CD14-positive monocyte (primary cell): ENCODE results near the gene SPANXB1. TPM values are rescaled to one million over a fixed set of nuclear protein-coding genes. Genes with fewer than 3 reads are reported as not detected.
"Not testable (repeated sequence)": the region's sequence is repeated elsewhere in the genome, so short reads cannot be mapped to it uniquely, and the experiment has no call there.

Experiments used
- DNase-seq, 3 donors: peaks; one replicate each; pipeline ENCODE4 v3.0.0-alpha.2; 2011 to 2022
- H2AFZ ChIP-seq: 2 replicates; pipeline ENCODE4 v1.6.0; 2012; ENCODE audit warnings: mild to moderate bottlenecking, low read depth, low read length, inconsistent platforms; ENCODE audit not compliant: insufficient read depth, poor library complexity, severe bottlenecking
- H3K27ac ChIP-seq, 2 donors: 1 replicate in 1 of 2; 2 replicates in 1 of 2; pipeline ENCODE4 v1.5.1; 2012 to 2013; ENCODE audit warnings: low read length in 2 of 2, control low read depth in 1 of 2, inconsistent platforms in 1 of 2, low read depth in 1 of 2, mild to moderate bottlenecking in 1 of 2
- H3K27me3 ChIP-seq, 2 donors: one replicate each; pipeline versions ENCODE4 v1.6.0 to v1.6.1; 2011 to 2013; ENCODE audit warnings: low read length in 2 of 2; ENCODE audit not compliant: control insufficient read depth in 2 of 2, insufficient read depth in 2 of 2
- H3K36me3 ChIP-seq, 2 donors: replicated peaks in 1 of 2; 1 replicate in 1 of 2; 2 replicates in 1 of 2; pipeline versions ENCODE4 v1.5.1 to v1.6.1; 2012 to 2013; ENCODE audit warnings: low read length in 2 of 2, control low read depth in 1 of 2, inconsistent platforms in 1 of 2, mild to moderate bottlenecking in 1 of 2; ENCODE audit not compliant: insufficient read depth in 2 of 2, control insufficient read depth in 1 of 2
- H3K4me1 ChIP-seq, 2 donors: 1 replicate in 1 of 2; 2 replicates in 1 of 2; pipeline versions ENCODE4 v1.5.1 to v1.6.1; 2012 to 2013; ENCODE audit warnings: low read length in 2 of 2, control low read depth in 1 of 2, inconsistent platforms in 1 of 2, mild to moderate bottlenecking in 1 of 2, moderate library complexity in 1 of 2; ENCODE audit not compliant: insufficient read depth in 2 of 2, control insufficient read depth in 1 of 2
- H3K4me2 ChIP-seq: replicated peaks from 2 replicates; pipeline ENCODE3; 2012; ENCODE audit warnings: low read length, moderate library complexity, mild to moderate bottlenecking; ENCODE audit not compliant: poor library complexity, severe bottlenecking; ENCODE audit errors: extremely low read depth
- H3K4me3 ChIP-seq, 3 experiments: fragments of 200-600 bp in 1 of 3; sonication (generic) in 1 of 3; replicated peaks in 1 of 3; 1 replicate in 2 of 3; 2 replicates in 1 of 3; pipeline ENCODE4 v1.5.1; 2011 to 2013; ENCODE audit warnings: low read length in 3 of 3, mild to moderate bottlenecking in 3 of 3, control low read depth in 2 of 3, low read depth in 2 of 3, inconsistent platforms in 1 of 3, moderate library complexity in 1 of 3
- H3K79me2 ChIP-seq: 2 replicates; pipeline ENCODE4 v1.6.0; 2012; ENCODE audit warnings: mild to moderate bottlenecking, control low read depth, inconsistent platforms, low read length, moderate library complexity; ENCODE audit not compliant: insufficient read depth
- H3K9ac ChIP-seq: 2 replicates; pipeline ENCODE4 v1.6.0; 2017; ENCODE audit warnings: low read length, mild to moderate bottlenecking; ENCODE audit not compliant: insufficient read depth, poor library complexity, severe bottlenecking
- H3K9me3 ChIP-seq, 2 donors: replicated peaks in 1 of 2; 1 replicate in 1 of 2; 2 replicates in 1 of 2; pipeline versions ENCODE4 v1.5.1 to v1.6.1; 2012 to 2013; ENCODE audit warnings: low read length in 2 of 2, control low read depth in 1 of 2; ENCODE audit not compliant: control insufficient read depth in 1 of 2, insufficient read depth in 1 of 2
- H4K20me1 ChIP-seq: 2 replicates; pipeline ENCODE4 v1.6.0; 2012; ENCODE audit warnings: mild to moderate bottlenecking, low read length, control low read depth, moderate library complexity; ENCODE audit not compliant: insufficient read depth
- H3K27ac Mint-ChIP-seq, 7 donors: one replicate each; pipeline ENCODE4 v1.8.0; 2020; ENCODE audit warnings: mild to moderate bottlenecking in 7 of 7, mixed read lengths in 7 of 7, moderate library complexity in 6 of 7, inconsistent platforms in 2 of 7
- H3K27me3 Mint-ChIP-seq, 3 donors: one replicate each; pipeline ENCODE4 v1.8.0; 2021 to 2022; ENCODE audit warnings: low read depth in 3 of 3, mild to moderate bottlenecking in 3 of 3, mixed read lengths in 3 of 3, moderate library complexity in 3 of 3, inconsistent platforms in 1 of 3
- H3K36me3 Mint-ChIP-seq, 2 donors: one replicate each; pipeline ENCODE4 v1.8.0; 2020; ENCODE audit warnings: mixed read lengths in 2 of 2, inconsistent platforms in 1 of 2, mild to moderate bottlenecking in 1 of 2
- H3K4me1 Mint-ChIP-seq: one replicate; pipeline ENCODE4 v1.8.0; 2020; ENCODE audit warnings: mild to moderate bottlenecking, mixed read lengths
- H3K4me3 Mint-ChIP-seq, 2 donors: one replicate each; pipeline ENCODE4 v1.8.0; 2020; ENCODE audit warnings: mild to moderate bottlenecking in 2 of 2, mixed read lengths in 2 of 2, moderate library complexity in 1 of 2
- H3K9me3 Mint-ChIP-seq, 7 donors: one replicate each; pipeline ENCODE4 v1.8.0; 2020 to 2022; ENCODE audit warnings: mixed read lengths in 7 of 7, mild to moderate bottlenecking in 6 of 7, moderate library complexity in 6 of 7, inconsistent platforms in 2 of 7
- WGBS: methylation state at CpG from one replicate; pipeline ENCODE4 v1.1.5; 2013; ENCODE audit warnings: missing lambda C conversion rate; ENCODE audit not compliant: insufficient coverage; 5-methylcytosine and 5-hydroxymethylcytosine counted together
- intact Hi-C, 2 donors: fragments of 100-400 bp; cut with micrococcal nuclease; formaldehyde crosslinking; loops; one replicate each; pipeline versions ENCODE4 v1.15.0 to v1.15.1; 2023
- polyA plus RNA-seq, 3 donors: library from polyadenylated mRNA; depleted of rRNA in 1 of 3; unstranded in 2 of 3; stranded (reverse) in 1 of 3; fragments of 300-500 nt in 2 of 3; fragments of >200 nt in 1 of 3; fragmentation: Illumina TruSeq in 2 of 3; gene quantifications; 1 replicate in 2 of 3; 2 replicates in 1 of 3; pipeline ENCODE4 v1.2.3, GENCODE V29; 2012 to 2021
- TF ChIP-seq, protein P1 (sequence below): fragments of 200-600 bp; IDR thresholded peaks from one replicate; pipeline ENCODE4 v1.8.0; 2022; ENCODE audit warnings: antibody characterized with exemption, mild to moderate bottlenecking

The SPANXB1 gene
- polyA plus RNA-seq, 3 donors: not detected

DNA sequence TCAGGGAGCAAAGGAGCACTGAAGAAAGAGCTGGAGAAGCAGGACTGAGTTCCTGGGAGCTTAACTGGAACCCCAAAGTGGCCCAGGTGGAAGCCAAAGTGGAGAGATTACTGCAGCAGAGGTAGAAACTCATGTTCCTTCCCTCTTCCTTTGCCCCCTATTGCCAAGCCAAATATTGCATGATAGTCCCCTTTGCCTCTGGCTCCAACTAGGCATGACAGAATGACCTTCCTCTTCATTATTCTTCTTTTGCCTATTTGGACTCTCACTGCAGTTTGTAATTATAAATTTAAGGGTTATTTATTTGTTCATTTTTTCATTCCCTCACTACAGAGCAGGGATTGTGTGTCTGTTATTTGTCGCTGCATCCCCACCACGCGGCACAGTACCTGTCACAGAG lies 22.1 kb upstream of the SPANXB1 start:
- intact Hi-C loops: no loop called here
- no peak for DNase-seq
- TF ChIP-seq, protein P1, sequence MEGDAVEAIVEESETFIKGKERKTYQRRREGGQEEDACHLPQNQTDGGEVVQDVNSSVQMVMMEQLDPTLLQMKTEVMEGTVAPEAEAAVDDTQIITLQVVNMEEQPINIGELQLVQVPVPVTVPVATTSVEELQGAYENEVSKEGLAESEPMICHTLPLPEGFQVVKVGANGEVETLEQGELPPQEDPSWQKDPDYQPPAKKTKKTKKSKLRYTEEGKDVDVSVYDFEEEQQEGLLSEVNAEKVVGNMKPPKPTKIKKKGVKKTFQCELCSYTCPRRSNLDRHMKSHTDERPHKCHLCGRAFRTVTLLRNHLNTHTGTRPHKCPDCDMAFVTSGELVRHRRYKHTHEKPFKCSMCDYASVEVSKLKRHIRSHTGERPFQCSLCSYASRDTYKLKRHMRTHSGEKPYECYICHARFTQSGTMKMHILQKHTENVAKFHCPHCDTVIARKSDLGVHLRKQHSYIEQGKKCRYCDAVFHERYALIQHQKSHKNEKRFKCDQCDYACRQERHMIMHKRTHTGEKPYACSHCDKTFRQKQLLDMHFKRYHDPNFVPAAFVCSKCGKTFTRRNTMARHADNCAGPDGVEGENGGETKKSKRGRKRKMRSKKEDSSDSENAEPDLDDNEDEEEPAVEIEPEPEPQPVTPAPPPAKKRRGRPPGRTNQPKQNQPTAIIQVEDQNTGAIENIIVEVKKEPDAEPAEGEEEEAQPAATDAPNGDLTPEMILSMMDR: no peak
- Mint-ChIP-seq H3K27me3 (no peaks in the 10 kb centered on the region), H3K4me1 (no peaks in the 10 kb centered on the region), H3K9me3 (peaks cover 0 to 7% (median 2%) of the 10 kb centered on the region in 7 donors), H3K4me3 (no peak overlapping the region), H3K36me3 (no peaks in the 10 kb centered on the region), H3K27ac (no peak overlapping the region)
- Histone ChIP-seq H3K27me3 (no peaks in the 10 kb centered on the region), H2AFZ (no peak overlapping the region), H3K9me3 (no peaks in the 10 kb centered on the region), H3K79me2 (no peaks in the 10 kb centered on the region), H3K36me3 (no peaks in the 10 kb centered on the region), H3K4me1 (no peaks in the 10 kb centered on the region), H3K4me2 (no peak overlapping the region), H3K9ac (no peak overlapping the region), H3K27ac (no peak overlapping the region), H4K20me1 (no peaks in the 10 kb centered on the region), H3K4me3 (no peak overlapping the region)
- no CpG with 5 or more reads among the region's 3 CpGs for WGBS

DNA sequence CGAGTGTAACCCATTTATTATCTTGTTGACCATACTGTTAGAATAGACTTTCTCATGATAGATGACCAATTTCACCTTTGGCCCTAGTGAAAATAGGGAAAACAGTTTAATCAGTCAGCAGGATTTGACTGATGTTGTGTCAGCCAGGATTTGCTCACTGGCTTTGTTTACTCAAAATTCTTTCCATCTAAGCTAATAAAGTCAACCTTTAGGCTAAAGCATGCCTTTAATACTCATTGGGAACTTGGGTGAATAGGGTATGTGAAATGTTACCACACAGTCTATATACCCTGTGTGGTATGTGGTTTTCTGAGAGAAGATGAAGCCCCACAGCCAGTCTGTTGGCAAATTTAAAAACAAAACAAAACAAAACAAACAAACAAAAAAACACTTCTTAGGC lies 18.7 kb upstream of the SPANXB1 start:
- Mint-ChIP-seq H3K36me3 (no peaks in the 10 kb centered on the region), H3K4me3 (no peak overlapping the region), H3K27me3 (no peaks in the 10 kb centered on the region), H3K9me3 (peaks cover 0 to 3% (median 0%) of the 10 kb centered on the region in 7 donors), H3K27ac (no peak overlapping the region), H3K4me1 (no peaks in the 10 kb centered on the region)
- WGBS: no CpG with 5 or more reads among the region's 1 CpG
- DNase-seq: no peak
- Histone ChIP-seq H3K4me3 (no peak overlapping the region), H3K4me2 (no peak overlapping the region), H3K79me2 (no peaks in the 10 kb centered on the region), H3K4me1 (no peaks in the 10 kb centered on the region), H3K9ac (no peak overlapping the region), H4K20me1 (no peaks in the 10 kb centered on the region), H3K27me3 (no peaks in the 10 kb centered on the region), H3K27ac (no peak overlapping the region), H2AFZ (no peak overlapping the region), H3K36me3 (no peaks in the 10 kb centered on the region), H3K9me3 (no peaks in the 10 kb centered on the region)
- intact Hi-C loops: no loop called here
- TF ChIP-seq, protein P1: no peak

DNA sequence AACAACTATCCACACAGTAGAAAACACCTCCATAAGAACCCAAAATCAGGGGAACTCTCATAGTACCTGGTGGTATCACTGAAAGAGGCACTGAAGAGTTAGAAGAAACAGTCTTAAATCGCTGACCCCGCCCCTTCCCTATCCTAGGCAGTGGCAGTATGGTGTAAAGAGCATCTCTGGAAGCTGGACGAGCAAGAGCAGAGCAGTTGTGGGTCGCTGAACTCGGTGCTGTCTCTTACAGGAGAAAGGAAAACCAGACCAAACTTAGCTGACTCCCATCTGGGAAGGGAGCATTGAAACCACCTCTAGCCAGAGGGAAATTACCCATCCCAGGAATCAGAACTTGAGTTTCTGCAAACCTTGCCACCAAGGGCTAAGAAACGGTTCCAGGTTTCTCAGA lies 2.8 kb downstream of the SPANXB1 start:
- H3K27ac ChIP-seq, H3K4me3 ChIP-seq, H2AFZ ChIP-seq, intact Hi-C loops, H3K9ac ChIP-seq, H3K4me1 Mint-ChIP-seq, H3K36me3 ChIP-seq, H3K4me1 ChIP-seq, H3K9me3 Mint-ChIP-seq, H4K20me1 ChIP-seq, H3K27me3 ChIP-seq, DNase-seq, H3K27me3 Mint-ChIP-seq, H3K9me3 ChIP-seq, H3K4me3 Mint-ChIP-seq, H3K79me2 ChIP-seq, H3K36me3 Mint-ChIP-seq, H3K4me2 ChIP-seq, H3K27ac Mint-ChIP-seq: not testable (repeated sequence)
- no CpG with 5 or more reads among the region's 6 CpGs for WGBS

DNA sequence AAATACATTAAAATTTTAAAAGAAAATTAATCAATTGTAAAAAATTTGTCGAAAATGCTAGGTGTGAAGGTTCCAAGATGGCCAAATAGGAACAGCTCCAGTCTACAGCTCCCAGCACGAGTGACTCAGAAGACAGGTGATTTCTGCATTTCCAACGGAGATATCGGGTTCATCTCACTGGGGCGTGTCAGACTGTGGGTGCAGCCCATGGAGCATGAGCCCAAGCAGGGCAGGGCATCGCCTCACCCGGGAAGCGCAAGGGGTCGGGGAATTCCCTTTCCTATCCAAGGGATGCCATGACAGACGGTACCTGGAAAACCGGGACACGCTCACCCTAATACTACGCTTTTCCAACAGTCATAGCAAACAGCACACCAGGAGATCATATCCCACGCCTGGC lies 41.9 kb downstream of the SPANXB1 start:
- H3K27me3 Mint-ChIP-seq, H3K9ac ChIP-seq, H3K4me2 ChIP-seq, H3K9me3 ChIP-seq, H3K27ac Mint-ChIP-seq, H4K20me1 ChIP-seq, H3K36me3 Mint-ChIP-seq, H3K9me3 Mint-ChIP-seq, DNase-seq, H3K27me3 ChIP-seq, H3K79me2 ChIP-seq, H2AFZ ChIP-seq, H3K4me3 Mint-ChIP-seq, H3K4me1 ChIP-seq, H3K36me3 ChIP-seq, intact Hi-C loops, H3K4me1 Mint-ChIP-seq, H3K27ac ChIP-seq, H3K4me3 ChIP-seq: not testable (repeated sequence)
- no CpG with 5 or more reads among the region's 14 CpGs for WGBS
